Measurements from ENCODE around the gene CHAT.

Gene CHAT

DNA sequence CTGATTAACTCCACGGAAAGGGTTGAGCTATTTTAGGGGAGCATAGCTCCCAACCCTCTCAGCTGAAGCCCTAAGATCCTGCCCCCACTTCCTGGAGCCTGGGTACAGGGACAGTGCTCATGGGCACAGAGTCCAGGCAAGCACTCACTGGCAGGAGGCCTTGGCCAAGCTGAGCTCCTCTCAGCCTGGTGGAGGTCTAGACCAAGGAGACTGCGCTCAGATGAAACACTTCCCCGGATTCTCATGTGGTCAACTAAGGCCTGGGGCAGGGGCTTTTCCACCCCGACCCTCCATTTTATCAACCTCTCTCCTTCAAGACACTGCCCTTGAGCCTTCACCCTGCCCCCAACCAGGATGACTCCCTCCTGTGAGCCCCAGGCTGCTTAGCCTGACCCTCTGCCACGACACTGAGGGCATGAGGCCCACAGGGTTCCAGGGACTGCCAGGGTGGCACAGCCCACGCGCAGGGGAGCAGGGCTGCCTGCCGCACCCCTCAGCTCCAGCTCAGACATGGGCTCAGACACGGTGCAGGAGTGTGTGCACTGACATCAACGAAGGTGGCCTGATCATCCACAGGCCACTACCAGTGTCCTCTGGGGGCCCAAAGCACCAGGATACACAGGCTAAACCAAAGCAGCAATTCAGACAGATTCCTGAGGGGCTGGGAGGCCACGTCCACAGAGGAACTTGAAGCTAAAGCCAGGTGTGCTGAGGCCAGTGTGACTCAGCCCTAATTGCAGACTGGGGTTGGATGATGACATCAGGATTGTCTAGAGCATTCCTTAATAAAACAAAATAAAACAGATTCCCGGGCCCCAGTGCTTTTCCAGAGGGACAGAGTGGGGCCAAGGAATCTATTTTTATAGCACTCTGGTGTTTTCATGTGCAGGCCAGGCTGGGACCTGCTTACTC, 18.8 kb downstream of the CHAT start:
- DNase-seq: no peak

DNA sequence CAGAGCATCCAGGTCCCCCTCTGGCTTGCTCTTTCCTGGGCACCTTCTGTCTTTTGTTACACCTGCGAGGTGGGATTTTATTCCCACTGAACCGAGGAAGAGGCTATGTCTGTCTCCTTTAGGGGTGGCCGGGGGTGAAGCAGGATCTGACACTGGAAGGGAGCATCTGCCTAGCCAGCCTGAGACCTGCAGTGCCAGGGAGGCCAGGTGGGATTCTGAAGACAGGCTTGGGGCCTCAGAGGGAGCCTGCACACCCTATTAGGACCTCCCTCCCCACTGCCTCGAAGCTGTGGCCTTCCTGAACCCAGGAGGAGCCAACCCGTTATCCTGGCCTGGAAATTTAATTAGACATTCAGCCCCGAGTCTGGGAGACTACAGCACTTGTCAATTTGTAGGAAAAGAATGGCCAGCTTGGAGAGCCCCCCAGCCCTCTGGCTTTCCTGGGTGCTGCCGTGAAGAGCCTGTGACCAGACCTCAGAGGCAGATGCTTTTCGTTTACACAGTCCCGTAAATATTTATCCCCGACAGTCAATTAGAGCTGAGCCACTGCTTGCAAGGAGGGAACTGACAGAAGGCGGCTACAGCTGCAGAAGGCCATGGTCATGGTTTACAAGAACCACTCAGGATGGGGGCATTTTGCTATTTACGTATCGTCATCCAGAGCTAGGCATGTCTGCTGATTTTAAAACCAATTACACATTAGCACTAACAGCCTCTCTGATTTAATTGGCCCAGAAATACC, 19.7 kb downstream of the CHAT start:
- no peak for DNase-seq

DNA sequence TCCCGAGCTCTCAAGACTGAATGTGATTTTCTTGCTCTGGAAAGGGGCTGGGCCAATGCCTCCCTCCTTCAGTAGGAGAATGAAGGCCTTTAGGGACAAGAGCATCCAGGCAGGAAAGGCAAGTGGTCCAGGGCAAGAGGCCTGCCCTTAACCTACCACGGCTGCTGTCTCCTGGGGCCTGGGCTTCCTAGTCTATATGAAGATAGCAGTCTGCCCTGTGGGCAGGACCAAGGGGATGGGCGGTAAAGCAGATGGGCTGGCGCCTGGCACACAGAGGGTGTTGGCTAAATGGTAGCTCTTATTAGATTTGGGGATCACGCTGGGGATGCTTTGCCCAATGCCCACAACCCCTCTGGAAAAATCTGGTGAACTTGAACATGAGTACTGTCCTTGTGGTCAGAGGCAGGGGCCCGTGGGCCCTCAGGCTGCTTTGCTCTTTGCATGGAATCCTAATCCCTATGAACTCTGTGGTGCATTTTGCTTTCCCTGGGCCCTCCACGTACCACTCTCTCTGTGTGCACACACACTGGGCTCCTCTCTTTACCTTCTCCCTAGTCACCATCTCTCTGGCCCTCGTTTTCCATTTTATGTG, 20.3 kb downstream of the CHAT start:
- DNase-seq: no peak

DNA sequence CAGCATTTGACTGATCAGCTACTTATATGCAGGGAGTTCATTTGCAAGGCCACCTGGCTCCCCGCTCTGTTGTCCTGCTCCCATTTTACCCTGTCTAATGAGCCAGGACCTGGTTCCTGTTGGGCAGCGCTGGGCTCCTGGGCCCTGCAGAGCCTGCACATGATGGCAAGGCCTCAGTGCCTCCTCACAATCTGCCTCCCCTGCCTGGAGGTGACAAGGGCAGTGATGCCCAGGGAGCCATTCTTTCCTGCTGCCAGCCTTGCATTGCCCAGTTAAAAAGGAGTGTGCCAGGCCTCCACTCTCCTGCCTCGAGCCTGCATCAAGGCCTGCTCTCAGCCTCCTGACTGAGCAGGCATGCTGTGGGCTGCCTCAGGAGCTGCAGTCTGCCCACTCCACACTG, 28.5 kb downstream of the CHAT start:
- DNase-seq: no peak

DNA sequence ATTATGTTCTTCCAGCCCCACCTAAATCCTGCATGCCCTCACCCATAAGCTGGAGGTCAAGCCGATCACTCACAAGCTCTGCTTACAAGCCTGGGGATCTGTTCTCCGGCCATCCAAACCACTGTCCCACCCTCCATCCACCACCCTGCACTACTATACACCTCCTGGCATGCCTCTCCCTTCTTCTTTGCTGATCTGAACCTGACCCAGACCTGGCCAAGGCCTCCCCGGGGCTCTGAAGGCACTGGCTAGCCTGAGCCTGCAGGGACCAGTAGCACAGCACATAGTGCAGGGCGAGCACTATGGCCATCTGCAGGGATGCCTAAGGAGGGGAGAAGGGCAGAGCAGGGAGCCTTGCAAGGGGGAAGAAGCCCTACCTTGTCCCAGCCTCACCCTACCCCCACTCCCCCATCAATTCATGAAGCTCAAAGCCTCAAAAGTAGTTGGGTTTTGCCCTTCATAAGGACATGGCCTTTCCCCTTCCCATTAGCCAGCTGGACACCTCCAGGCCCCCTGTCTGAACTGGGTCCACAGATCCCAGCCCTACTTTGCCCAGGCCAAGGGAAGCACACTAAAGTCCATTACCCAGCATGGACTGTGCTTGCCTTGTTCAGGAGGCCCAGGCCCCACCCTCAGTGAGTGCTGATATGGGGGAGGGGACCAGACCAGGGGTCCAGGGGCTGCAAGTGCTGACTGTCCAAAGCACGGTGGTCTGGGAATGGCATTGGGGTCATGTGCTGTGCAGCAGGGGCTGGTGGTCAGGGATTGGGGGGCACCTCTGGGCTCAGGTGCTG, 29.6 kb downstream of the CHAT start:
- DNase-seq: no peak

DNA sequence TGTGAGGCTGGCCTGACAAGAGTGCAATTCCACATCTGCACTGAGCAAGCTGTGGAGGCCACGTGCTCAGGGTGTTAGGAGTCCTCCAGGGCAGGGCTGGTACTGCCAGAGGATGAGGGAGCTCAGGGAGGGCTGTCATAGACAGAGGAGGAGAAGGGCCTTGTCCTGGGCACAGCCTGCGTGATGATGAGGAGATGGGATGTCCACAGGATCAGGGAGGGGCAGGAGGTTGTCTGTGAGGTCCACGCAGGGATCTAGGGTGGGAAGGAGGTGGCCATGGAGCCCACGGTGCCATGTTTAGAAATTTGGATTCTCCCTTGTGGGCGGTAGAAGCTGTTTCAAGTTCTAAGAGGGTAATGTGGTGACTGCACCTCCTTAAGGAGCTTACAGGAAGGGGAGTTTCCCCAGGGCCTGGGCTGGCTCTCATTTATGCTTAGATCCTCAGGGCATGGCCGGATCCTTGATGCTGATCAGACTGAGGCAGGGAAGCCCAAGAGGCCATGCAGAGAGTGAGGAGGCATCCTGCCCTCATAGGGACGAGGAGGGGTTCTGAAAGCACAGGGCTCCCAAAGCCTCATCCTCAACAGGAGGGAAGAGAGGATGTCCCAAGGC, 30.3 kb downstream of the CHAT start:
- DNase-seq: no peak

DNA sequence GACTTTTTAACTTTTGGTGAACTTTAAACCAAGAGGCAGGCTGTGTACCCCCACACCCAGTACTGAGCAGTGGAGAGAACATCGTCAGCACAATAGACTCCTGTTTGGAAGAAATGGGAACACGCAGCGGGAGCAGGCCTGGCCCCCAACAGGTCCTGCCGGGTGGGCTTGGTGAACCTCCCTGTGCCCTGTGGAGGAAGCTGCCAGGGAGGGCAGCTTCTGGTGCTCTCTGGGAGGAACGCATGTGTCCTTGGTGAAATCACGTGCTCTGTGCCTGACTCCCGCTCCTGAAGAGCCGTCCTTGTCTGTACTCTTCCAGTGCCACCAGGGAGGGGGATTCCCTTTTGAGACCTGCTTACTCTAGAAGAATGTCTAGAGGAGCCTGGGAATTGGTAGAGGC, 31.6 kb downstream of the CHAT start:
- no peak for DNase-seq

DNA sequence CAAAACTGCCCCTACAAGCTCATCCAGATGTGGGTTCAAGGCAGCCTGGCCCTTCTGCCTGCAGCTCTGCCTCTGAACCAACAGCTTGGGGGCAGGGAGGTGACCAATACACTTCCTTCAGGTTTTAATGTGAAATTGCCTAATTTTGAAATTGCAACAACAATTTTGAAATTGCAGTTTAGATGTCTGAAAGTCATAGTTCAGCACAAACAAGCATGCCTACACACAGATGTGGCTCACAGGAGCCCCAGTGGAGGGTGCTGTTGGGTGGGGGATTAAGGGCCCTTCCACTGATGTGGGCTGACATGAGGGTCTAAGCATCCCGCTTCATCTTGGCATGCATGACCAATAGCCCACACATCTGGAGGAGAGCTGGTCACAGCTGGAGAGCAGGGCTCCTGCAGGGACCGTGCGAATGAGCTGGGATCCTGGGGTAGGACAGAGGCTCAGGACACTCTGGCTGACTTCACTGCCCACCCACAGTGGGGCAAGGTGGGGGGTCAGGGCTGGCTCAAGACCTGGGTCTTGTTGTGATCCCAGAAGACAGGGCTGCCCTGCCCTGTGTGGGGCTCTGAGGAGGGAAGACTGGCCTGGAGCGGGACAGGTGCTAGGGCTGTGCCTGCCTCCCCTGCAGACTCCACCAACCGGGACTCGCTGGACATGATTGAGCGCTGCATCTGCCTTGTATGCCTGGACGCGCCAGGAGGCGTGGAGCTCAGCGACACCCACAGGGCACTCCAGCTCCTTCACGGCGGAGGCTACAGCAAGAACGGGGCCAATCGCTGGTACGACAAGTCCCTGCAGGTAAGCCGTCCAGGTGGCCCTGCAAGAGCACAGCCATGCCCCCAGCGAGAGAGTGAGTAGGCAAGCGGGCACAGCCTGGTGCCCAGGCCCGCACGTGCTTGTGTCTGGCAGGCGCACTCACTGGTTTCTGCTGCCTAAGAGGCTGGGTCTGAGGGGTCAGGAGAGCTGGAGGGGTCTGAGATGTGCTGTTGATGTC, 32.3 kb downstream of the CHAT start:
- no peak for DNase-seq

DNA sequence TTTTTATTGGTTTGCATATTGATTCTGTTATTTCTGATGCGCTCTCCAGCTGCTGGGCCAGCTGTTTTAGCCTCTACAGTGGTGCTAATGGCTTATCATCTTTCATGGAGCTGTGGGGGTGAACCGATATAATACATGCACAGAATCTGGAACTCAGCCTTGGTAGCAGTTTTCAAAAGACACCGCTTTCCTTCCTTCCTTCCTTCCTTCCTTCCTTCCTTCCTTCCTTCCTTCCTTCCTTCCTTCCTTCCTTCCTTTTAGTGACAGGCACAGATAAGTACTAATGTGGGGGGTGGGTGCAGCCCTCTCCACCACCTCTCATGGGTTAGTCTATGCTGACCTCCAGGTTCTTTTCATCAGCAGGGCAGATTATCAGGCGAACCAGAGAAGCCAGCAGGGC, 33.7 kb downstream of the CHAT start:
- no peak for DNase-seq

DNA sequence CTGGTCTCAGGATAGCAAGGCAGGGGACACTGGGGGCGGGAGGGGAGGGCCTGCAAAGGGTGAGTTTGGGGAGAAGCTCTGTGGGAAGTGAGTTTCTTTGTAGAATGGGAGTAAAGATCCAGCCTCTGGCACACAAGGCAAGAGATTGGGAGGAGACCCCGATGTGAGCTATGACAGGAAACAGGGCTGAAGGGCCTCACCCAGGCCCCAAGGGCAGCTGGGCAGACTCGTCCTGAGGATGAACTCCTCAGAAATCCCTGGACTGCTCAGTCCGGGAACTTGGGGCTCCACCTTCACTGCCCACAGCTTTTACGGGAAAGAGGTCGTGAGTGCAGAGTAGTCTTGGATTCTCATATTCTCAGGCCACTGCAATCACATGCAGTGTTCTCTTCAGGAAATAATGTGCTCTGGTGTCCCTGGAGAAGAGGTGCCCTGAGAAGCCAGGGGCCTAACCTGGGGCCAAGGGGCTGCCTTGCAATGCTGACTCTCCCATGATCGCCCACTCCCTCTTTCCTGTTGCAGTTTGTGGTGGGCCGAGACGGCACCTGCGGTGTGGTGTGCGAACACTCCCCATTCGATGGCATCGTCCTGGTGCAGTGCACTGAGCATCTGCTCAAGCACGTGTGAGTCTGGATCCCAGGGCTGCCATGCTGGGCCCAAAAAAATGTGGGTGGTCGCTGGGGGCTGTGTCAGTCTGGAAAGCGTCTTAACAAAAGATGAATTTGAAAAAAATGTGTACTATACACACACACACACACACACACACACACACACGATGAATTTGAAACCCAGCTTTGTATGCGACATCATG, 34.4 kb downstream of the CHAT start:
- no peak for DNase-seq

DNA sequence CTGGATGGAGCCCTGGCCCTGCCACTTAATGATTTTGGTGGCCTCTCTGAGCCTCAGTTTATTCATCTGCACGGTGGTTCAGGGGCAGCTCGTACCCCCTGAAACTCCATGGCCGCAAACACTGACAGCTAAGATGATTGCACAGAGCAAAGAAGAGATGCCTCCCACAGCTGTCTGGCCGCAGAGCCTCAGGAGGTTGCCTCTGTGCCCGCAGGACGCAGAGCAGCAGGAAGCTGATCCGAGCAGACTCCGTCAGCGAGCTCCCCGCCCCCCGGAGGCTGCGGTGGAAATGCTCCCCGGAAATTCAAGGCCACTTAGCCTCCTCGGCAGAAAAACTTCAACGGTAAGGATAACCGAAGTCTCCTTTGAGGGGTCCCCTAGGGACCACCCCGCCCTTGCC, 35.5 kb downstream of the CHAT start:
- no peak for DNase-seq

DNA sequence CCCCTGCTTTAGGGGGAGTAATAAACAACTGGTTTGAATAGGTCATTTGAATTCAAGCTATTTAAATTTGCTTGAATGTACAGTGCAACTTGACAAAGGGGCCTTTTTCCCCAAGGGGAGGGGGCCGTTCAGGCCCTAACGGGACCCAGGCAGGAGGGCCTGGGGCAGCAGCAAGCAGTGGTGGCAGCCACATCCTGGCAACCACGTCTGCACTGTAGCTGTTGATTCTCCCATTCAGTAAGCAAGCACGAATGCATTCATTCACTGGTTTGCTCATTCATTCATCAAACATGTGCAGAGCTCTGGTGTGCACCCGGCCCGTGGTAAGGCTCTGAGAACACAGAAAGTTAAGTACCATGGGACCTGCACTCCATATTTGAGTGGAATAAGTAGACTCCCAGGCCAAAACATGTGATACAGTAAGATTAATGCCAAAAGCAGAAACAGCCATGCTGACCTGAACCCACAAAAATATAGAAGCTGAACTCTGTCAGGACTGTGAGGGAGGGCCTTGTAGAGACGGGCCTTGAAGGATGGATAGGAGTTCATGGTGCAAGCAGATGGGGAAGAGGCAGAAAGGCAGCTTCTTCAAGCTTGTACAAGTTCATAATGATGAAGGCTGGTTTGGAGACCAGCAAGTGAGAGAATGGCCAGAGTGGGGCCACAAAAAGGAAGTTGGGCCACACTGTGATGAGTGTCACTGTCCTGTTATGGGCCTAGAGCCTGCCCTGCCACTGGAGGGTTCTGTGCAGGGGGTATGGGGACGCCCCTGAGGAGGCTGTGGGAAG, 36.3 kb downstream of the CHAT start:
- DNase-seq: no peak

DNA sequence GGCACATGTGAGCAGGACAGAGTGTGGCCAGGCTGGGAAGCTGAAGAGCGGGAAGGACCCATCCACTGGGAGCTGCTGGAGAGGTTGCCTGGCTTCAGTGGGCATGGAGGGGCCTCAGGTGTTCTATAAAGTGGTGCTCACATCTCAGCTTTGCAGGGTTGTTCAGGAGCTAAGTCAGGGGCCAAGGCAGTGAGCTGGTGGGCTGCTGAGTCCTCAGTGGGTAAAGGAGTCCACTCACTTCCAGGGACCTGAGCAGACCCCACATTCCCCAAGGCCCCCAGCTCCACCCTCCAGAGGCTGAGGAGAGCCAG, 36.8 kb downstream of the CHAT start:
- no peak for DNase-seq

DNA sequence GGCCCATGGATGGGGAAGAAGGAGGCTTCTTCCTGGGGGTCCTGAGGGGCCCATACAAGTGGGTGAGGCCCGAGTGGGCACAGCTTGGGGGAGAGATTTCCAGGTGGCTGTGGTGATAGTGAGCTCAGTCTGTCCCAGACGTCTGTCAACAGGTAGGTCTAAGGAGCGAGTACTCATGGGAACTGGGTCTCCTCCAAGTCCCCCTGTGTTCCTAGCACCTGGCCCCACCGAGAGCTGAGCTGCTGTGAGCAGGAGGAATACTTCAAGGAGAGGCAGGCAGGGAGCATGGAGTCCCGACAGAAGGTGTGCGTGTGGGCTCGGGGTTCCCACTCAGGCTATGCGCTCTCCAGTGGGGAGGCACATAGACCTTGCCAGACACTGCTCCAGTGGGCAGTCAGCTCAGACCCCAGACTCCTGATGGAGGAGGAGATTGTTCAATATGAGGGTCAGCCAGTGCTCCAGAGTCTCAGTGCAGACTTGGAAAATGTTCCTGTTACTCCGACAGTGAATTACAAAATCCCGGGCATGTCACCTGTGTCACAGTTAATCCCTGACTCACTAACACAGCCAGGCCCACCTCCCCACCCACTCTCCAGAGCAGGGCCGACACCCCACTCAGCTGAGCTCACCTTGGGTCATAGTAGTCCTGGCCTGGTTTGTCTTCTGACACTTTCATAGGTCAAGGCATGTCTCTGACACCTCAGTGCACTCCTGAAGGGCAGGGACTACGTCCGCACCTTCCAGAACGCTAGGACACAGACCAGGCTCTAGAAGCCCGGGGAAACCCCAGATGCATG, 37.4 kb downstream of the CHAT start:
- DNase-seq: no peak

DNA sequence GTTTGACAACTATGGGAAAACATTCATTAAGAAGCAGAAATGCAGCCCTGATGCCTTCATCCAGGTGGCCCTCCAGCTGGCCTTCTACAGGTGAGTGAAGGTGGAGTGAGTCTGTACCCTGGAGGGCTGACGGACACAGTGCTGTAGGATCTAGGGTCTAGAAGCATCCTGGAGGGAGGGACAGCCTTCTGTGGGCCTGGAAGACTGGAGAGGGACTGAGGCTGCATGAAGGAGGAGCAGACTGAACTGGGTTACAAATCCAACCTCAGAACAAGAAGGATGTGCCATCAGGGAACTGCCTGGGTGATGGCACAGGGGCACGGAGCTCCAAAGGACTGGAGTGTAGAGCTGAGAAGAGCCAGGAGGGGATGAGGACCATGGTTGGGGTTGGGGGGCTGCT, 38.1 kb downstream of the CHAT start:
- DNase-seq: no peak

DNA sequence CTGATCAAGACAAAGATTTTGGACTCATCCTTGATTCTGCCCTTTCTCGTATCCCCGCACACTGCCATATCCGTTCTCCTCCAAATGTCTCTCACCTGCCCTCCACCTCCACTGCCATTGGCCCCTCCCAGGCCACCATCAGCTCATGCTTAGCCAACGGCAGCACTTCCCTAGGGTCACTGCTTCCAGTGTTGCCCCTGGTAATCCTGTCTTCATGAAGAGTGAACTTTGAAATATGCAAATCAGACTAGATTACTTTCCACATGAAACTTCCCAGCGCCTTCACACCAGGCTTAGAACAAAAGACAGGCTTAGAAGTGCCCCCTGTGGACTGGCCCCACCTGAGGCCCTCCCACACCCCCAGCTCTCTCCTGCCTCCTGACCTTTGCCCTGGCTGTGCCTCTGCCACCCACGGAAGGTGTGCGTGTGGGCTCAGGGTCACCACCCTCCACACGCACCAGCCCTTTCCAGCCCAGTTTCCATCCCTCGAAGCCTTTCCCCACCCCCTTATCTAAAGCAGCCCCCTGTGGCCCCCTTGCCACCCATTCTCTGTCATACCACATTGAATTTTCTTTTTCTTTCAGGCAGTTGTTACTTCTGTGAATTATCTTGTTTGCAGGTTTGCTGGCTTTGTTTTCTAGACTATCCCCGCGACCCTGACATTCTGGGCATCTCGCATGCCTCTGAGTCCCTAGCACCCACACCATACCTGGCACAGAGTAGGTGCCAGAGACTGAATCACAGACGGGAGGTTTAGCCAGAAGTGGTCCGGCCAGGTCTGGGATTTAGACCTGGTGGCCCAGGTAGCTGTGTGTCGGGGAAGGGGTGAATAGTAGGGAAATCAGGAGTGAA, 38.8 kb downstream of the CHAT start:
- DNase-seq: no peak

DNA sequence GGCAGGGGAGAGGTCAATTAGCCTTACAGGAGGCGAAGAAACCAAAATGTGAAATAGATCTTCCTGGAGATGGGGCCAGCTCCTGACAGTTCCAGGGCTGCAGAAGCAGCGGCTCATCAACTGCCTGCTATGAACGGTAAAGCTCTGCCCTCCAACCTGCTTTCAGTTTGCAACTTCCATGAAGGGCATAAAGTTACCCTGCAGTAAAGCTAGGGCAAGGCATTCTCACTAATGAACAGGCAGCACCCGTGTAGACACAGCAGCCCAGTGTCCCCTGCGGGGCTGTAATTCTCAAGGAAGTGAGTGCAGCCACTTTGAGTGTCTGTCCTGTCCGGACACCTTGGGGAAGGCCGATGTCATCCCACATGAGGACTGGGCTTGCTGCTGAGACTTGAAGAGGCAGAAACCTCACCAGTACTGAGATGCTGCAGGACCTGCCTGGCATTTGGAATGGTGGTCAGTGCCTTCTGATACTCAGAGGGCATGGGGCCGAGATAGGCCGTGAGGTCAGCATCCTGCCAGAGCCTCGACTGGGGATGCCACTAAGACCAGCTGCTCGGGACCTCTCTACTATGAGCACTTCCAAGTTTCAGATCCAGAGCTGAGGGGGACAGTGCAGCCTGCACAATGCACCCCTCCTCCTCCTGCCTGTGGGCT, 39.6 kb downstream of the CHAT start:
- DNase-seq: no peak
